Stimulated activated CD4-positive, alpha-beta T cell treated with anti-CD3 and anti-CD28 coated beads, Interleukin-4, amount 100 ng/mL, for 4 hours (primary cell): ENCODE results near the gene APBB2.

Experiments
- DNase-seq, 2 experiments: peaks; one replicate each; pipeline ENCODE4 v3.0.0-alpha.2; 2020

The APBB2 gene

DNA sequence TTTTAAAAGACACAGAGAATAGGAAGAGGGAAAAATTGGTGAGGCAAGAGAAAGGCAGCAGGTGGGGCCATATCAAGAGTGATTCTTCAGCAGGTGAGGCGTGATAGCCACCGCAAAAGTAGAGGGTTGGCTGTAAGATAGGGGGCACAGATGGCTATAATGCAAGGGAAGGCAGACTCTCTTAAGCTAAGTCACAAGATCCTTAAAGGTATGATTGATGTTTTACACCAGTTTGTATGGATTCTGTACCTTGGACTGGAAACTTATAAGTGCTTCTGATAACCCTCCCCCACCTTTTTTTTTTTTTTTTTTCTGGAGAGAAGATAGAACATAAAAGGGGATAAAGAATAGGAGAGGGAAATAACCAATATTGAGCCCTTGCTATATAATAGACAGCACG lies 424.6 kb downstream of the APBB2 start:
- no peak for DNase-seq

DNA sequence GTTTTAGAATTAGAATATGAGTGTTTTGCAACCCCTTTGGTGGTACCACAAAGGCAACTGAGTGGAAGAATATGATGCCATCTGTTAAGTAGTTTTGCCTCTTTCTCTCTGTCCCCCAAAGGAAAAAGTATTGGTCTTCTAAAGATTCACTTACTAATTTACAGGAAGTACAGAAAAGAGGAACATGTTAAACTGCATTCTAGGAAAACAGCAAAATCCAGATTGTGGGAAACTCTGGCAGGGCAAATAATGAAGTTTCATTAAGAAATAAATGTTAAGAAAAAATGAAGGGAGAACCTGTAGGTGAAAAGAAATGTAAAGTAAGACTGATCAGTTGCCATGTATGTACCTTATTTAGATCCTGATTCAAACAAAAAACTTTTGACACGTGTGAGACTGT lies 425.3 kb downstream of the APBB2 start:
- no peak for DNase-seq

GRCh38 chr4:40788331-40788730 lies 426.0 kb downstream of the APBB2 start:
- no peak for DNase-seq

DNA sequence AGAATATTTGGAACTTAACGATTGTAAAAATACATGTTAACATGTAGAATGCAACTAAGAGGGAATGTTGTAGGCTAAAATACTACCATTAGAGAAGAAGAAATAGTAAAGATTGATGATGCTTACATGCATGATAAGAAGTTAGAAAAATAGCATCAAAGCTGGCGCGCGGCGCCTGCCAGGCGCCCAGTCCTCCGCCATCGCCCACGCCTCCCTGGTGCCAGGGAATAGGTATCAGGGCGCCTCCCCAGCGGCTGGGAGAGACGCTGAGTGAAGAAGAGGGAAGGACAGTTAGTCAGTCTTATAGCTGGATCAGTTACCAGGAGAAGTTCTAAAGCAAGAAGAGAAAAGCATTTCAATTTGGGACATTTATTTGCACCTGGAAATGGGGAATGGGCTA lies 428.6 kb downstream of the APBB2 start:
- no peak for DNase-seq

- no peak for DNase-seq
Observed at GRCh38 chr4:40782876-40783275, 431.5 kb downstream of the APBB2 start.

- DNase-seq = no peak
Observed at GRCh38 chr4:40778090-40778489, 436.3 kb downstream of the APBB2 start.

GRCh38 chr4:40769266-40769665 lies 445.1 kb downstream of the APBB2 start:
- no peak for DNase-seq

DNA sequence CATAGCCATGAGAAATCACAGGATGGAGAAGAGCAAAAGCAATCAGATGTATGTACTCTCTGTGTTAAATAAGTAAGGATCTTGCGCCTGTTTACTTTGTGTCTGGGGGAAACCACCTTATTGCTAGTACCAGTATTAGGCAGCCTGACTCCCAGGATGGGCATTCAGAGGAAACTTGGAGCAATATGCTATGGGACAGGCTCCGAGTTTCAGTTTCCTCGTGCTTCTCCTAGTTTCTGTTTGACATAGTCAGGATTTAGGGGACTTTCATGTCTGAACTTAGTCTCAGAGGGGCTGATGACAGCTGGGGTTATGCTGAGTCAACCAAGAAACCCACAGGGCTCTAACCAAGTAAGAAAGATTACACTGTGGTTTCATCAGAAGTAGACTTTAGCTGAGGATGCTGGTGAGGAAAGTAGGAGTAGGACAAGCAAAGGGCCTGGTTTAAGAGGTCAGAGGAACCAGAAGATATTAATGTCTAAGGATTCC lies 451.1 kb downstream of the APBB2 start:
- DNase-seq = peak in 1 of 2 experiments; percentile 4
